Parathyroid adenoma (tissue), 2 donors: ENCODE measurements around the gene ME3.

Source experiments
- H2AFZ ChIP-seq: fragments of 300-600 bp; sonication (generic); one replicate; pipeline ENCODE4 v1.7.0; 2017; ENCODE audit warnings: antibody characterized with exemption, mild to moderate bottlenecking
- H3K27ac ChIP-seq: fragments of 300-600 bp; sonication (generic); one replicate; pipeline ENCODE4 v1.7.0; 2017
- H3K27me3 ChIP-seq: fragments of 300-600 bp; sonication (generic); one replicate; pipeline ENCODE4 v1.7.0; 2017; ENCODE audit warnings: low read length; ENCODE audit not compliant: control insufficient read depth, insufficient read depth
- H3K36me3 ChIP-seq: fragments of 300-600 bp; sonication (generic); one replicate; pipeline ENCODE4 v1.7.0; 2017; ENCODE audit warnings: low read length; ENCODE audit not compliant: control insufficient read depth, insufficient read depth
- H3K4me1 ChIP-seq: fragments of 300-600 bp; sonication (generic); one replicate; pipeline ENCODE4 v1.7.0; 2017; ENCODE audit warnings: control low read depth
- H3K4me2 ChIP-seq: fragments of 300-600 bp; sonication (generic); one replicate; pipeline ENCODE4 v1.7.0; 2017; ENCODE audit warnings: low read length
- H3K4me3 ChIP-seq: fragments of 300-600 bp; sonication (generic); one replicate; pipeline ENCODE4 v1.7.0; 2017; ENCODE audit warnings: low read depth, low read length
- H3K79me2 ChIP-seq: fragments of 300-600 bp; sonication (generic); one replicate; pipeline ENCODE4 v1.7.0; 2017; ENCODE audit warnings: control low read depth
- H3K9ac ChIP-seq: fragments of 300-600 bp; sonication (generic); one replicate; pipeline ENCODE4 v1.7.0; 2017; ENCODE audit warnings: mild to moderate bottlenecking
- H3K9me3 ChIP-seq: fragments of 300-600 bp; sonication (generic); one replicate; pipeline ENCODE4 v1.7.0; 2017; ENCODE audit warnings: low read length; ENCODE audit not compliant: control insufficient read depth
- TF ChIP-seq, protein P1 (sequence below): fragments of 300-600 bp; sonication (generic); IDR thresholded peaks from one replicate; pipeline ENCODE4 v1.7.0; 2017; ENCODE audit warnings: antibody characterized with exemption, mild to moderate bottlenecking
- donor health status: primary hyperparathyroidism.

ME3 gene

DNA sequence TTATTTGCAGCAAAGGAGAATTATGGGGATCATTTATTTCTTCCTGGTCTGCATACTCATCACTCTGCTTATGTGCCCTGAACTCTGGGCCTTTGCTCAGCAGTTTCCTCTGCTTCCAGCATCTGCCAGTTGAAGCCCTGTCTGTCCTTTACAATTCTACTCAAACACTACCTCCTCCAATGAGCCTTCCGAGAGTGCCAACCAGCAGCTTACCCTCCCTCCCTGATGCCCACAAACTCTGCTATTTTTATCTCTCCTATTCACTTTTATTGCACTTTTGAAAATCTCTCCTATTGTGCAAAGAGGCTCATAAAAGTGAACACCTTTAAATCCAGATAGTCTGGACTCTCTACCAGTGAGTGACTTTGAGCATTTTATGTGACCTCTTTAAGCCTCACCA, 3.6 kb upstream of the ME3 start:
- no peaks in the 10 kb centered on the region for H3K79me2 ChIP-seq
- TF ChIP-seq, protein P1, sequence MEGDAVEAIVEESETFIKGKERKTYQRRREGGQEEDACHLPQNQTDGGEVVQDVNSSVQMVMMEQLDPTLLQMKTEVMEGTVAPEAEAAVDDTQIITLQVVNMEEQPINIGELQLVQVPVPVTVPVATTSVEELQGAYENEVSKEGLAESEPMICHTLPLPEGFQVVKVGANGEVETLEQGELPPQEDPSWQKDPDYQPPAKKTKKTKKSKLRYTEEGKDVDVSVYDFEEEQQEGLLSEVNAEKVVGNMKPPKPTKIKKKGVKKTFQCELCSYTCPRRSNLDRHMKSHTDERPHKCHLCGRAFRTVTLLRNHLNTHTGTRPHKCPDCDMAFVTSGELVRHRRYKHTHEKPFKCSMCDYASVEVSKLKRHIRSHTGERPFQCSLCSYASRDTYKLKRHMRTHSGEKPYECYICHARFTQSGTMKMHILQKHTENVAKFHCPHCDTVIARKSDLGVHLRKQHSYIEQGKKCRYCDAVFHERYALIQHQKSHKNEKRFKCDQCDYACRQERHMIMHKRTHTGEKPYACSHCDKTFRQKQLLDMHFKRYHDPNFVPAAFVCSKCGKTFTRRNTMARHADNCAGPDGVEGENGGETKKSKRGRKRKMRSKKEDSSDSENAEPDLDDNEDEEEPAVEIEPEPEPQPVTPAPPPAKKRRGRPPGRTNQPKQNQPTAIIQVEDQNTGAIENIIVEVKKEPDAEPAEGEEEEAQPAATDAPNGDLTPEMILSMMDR = no peak
- H3K9ac ChIP-seq = no peak overlapping the region
- H3K4me3 ChIP-seq = no peak overlapping the region
- H3K4me2 ChIP-seq = no peak overlapping the region
- H3K4me1 ChIP-seq = peaks cover 39% of the 10 kb centered on the region
- no peaks in the 10 kb centered on the region for H3K9me3 ChIP-seq
- H3K27me3 ChIP-seq = no peaks in the 10 kb centered on the region
- H3K36me3 ChIP-seq = no peaks in the 10 kb centered on the region
- H2AFZ ChIP-seq = no peak overlapping the region
- peak overlapping the region; percentile 85 for H3K27ac ChIP-seq

DNA sequence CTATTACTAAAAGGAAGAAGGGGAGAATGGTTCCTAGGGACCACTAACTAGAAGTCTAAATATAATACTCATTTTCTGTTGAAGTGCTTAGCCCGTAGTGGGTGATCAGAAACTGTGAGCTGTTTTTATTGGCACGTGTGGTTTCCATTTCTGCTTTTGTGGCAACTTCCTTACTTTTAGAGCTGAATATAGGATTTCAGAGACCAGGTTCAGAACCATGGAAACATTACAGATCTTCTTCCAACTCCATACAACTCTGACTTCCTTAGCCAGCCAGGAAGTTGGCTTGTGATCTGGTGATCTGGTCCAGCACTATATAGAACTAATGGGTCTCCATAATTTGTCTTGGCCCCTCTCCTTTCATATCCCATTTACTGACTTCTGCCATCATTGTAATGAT, 2.6 kb upstream of the ME3 start:
- Histone ChIP-seq H2AFZ (peak overlapping the region; percentile 1), H3K27me3 (no peaks in the 10 kb centered on the region), H3K4me3 (no peak overlapping the region), H3K36me3 (no peaks in the 10 kb centered on the region), H3K4me2 (no peak overlapping the region), H3K9me3 (no peaks in the 10 kb centered on the region), H3K27ac (peak overlapping the region; percentile 85), H3K9ac (no peak overlapping the region), H3K4me1 (peaks cover 36% of the 10 kb centered on the region), H3K79me2 (no peaks in the 10 kb centered on the region)
- TF ChIP-seq, protein P1 = no peak

DNA sequence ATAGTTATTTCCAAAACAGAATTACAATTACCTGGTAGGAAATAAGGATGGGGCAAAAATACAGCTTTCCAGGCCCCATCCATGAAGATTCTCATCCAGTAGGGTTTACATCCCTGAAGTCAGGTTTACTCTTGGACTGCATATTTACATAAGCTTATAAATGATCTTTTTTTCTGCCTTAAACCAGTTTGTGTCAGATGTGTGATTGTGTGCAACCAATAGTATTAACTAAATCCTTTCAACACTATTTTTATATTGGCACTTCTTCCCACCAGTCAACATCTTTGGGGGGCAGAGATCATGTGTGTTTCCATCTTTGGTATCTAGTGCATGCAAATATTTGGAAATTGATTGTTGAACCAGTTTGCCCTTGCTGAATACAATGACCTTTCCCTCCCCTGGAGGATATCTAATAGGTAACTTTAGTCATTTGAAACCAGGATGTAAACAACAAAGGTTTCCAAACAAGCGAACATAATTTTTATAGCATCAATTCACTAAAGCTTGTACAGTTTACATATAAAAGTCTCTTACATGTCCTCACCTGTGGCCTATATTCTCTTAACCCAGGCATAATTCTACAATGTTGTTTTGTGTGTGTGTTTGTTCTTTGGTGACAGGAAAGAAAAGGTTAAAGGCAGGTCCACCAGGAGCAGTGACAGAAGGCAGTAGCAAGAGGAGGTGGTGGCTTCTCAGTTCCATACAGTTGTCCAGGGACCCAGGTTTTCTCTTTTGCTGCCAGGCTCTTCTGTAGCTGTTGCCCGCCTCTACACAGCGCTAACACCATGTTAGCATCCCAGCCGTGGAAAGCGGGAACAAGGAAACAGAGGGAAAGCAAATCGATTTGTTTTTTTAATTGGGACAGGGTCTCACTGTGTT, 1.7 kb upstream of the ME3 start:
- TF ChIP-seq, protein P1 = no peak
- H3K4me2 ChIP-seq = no peak overlapping the region

DNA sequence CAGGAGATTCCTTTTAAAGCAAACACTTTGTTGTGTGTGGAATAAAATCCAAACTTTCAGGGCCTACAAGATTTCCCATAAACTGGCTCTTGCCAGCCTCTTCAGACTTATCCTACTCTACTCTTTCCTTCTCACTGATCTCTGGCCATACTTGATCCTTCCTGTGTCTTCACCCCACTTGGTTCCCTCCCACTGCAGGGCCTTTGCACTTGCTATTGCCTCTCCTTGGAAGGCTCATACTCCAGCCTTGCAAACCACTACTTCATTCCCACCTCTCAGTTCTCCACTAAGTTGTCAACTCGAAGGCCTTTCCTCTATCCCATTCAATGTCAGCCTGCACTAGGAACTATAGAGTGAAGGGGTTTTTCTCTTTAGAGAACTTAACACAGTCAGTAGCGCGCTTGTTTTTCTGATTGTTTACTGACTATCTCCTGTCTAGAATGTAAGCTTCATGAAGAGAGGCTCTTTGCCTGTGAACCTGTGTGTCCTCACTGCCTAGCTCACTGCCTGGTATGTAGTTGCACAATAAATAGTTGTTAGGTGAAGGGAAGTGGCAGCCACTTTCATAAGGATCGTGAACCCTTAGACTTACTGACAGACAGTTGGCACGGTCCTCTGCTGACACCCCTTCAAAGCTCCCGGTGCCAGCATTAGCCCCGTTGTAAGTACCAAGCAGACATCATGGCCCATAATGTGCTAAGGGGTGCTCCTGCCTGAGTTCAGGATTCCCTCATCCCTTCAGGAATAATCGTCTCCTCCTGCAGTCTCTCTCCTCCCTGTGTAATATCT, 833 bp upstream of the ME3 start:
- no peak overlapping the region for H2AFZ ChIP-seq
- no peak overlapping the region for H3K4me3 ChIP-seq

More for the DNA sequence above, 1.7 kb upstream of the ME3 start:
- Histone ChIP-seq H3K9me3 (no peaks in the 10 kb centered on the region), H3K36me3 (no peaks in the 10 kb centered on the region), H3K4me3 (no peak overlapping the region), H3K9ac (no peak overlapping the region), H2AFZ (peak overlapping the region; percentile 1), H3K79me2 (no peaks in the 10 kb centered on the region), H3K27ac (peak overlapping the region; percentile 95), H3K4me1 (peaks cover 37% of the 10 kb centered on the region), H3K27me3 (no peaks in the 10 kb centered on the region)

More for the DNA sequence above, 833 bp upstream of the ME3 start:
- Histone ChIP-seq H3K9me3 (no peaks in the 10 kb centered on the region), H3K9ac (no peak overlapping the region), H3K27me3 (no peaks in the 10 kb centered on the region), H3K4me1 (peaks cover 44% of the 10 kb centered on the region), H3K36me3 (no peaks in the 10 kb centered on the region), H3K79me2 (no peaks in the 10 kb centered on the region), H3K4me2 (no peak overlapping the region), H3K27ac (peak overlapping the region; percentile 95)
- TF ChIP-seq, protein P1 = no peak
